Measurements from ENCODE around the gene ERVV-1. TPM values are rescaled to one million over a fixed set of nuclear protein-coding genes. Genes with fewer than 3 reads are reported as not detected.

Gene ERVV-1
- total RNA-seq, 3 donors from 2014 or later = not detected

GRCh38 chr19:53045536-53045935 lies 31.8 kb downstream of the ERVV-1 start:
- H3K4me3 ChIP-seq = no peak overlapping the region
- intact Hi-C loops (cut with DNase I, micrococcal nuclease) = no loop called here
- no peak for DNase-seq
- TF ChIP-seq CTCF (IDR thresholded peaks at IDR 0.05) = no peak
- no peak for ATAC-seq
- peaks cover 55% of the 10 kb centered on the region for H3K9me3 ChIP-seq
- H3K4me1 ChIP-seq (ENCODE audit: low read depth) = no peaks in the 10 kb centered on the region
- no peaks in the 10 kb centered on the region for H3K36me3 ChIP-seq (ENCODE audit: low read depth)

GRCh38 chr19:53047379-53047778 lies 33.7 kb downstream of the ERVV-1 start:
- no peaks in the 10 kb centered on the region for H3K36me3 ChIP-seq (ENCODE audit: low read depth)
- no peak overlapping the region for H3K4me3 ChIP-seq
- TF ChIP-seq CTCF (IDR thresholded peaks at IDR 0.05) = no peak
- ATAC-seq (no peak), DNase-seq (no peak)
- peaks cover 71% of the 10 kb centered on the region for H3K9me3 ChIP-seq
- intact Hi-C loops (cut with DNase I, micrococcal nuclease) = no loop called here
- no peaks in the 10 kb centered on the region for H3K4me1 ChIP-seq (ENCODE audit: low read depth)

- no peak for DNase-seq
- peaks cover 81% of the 10 kb centered on the region for H3K9me3 ChIP-seq
Measured at GRCh38 chr19:53055117-53055516, 41.4 kb downstream of the ERVV-1 start.

GRCh38 chr19:53057904-53058580 lies 44.3 kb downstream of the ERVV-1 start:
- DNase-seq = no peak
- no peak for TF ChIP-seq CTCF (IDR thresholded peaks at IDR 0.05)
- no peak for ATAC-seq
- Histone ChIP-seq H3K4me3 (no peak overlapping the region), H3K36me3 (ENCODE audit: low read depth) (no peaks in the 10 kb centered on the region), H3K9me3 (peaks cover 90% of the 10 kb centered on the region), H3K4me1 (ENCODE audit: low read depth) (no peaks in the 10 kb centered on the region)
- intact Hi-C loops (cut with DNase I, micrococcal nuclease) = no loop called here

More at GRCh38 chr19:53055117-53055516, 41.4 kb downstream of the ERVV-1 start:
- ATAC-seq = no peak
- H3K4me3 ChIP-seq = no peak overlapping the region
- intact Hi-C loops (cut with DNase I, micrococcal nuclease) = no loop called here
- H3K36me3 ChIP-seq (ENCODE audit: low read depth) = no peaks in the 10 kb centered on the region
- H3K4me1 ChIP-seq (ENCODE audit: low read depth) = no peaks in the 10 kb centered on the region
- no peak for TF ChIP-seq CTCF (IDR thresholded peaks at IDR 0.05)

Other genes with a start within 250 kb of the ERVV-1 start
- gene ZNF600, start 227.1 kb upstream of the ERVV-1 start, total RNA-seq = 10 to 100 TPM in 2 of 3 donors, 1 to 10 TPM in 1; 9.7 to 26.2 (median 14.6) TPM
- 10 to 100 TPM; 16.9 to 20.1 (median 17.3) TPM for gene ZNF28, start 192.3 kb upstream of the ERVV-1 start, total RNA-seq
- gene ZNF468, start 156.3 kb upstream of the ERVV-1 start, total RNA-seq = 10 to 100 TPM; 19.5 to 33.2 (median 30.7) TPM
- 10 to 100 TPM in 2 of 3 donors, 1 to 10 TPM in 1; 9.7 to 31.9 (median 16.8) TPM for gene ZNF320, start 116.3 kb upstream of the ERVV-1 start, total RNA-seq
- gene ZNF888, start 90.5 kb upstream of the ERVV-1 start, total RNA-seq = 10 to 100 TPM in 2 of 3 donors, 1 to 10 TPM in 1; 9.8 to 20.5 (median 16.7) TPM
- gene ZNF816, start 51.0 kb upstream of the ERVV-1 start, total RNA-seq = 10 to 100 TPM; 14.8 to 16.0 (median 15.1) TPM
- not detected for gene ERVV-2, start 30.8 kb downstream of the ERVV-1 start, total RNA-seq
- gene ZNF160, start 89.5 kb downstream of the ERVV-1 start, total RNA-seq = 10 to 100 TPM; 19.9 to 28.6 (median 28.0) TPM
- gene ZNF415, start 119.0 kb downstream of the ERVV-1 start, total RNA-seq = 10 to 100 TPM in 1 of 3 donors, 1 to 10 TPM in 2; 5.3 to 14.0 (median 6.6) TPM
- gene ZNF347, start 145.1 kb downstream of the ERVV-1 start, total RNA-seq = 10 to 100 TPM in 1 of 3 donors, 1 to 10 TPM in 2; 6.9 to 12.9 (median 8.8) TPM
- gene ZNF665, start 179.4 kb downstream of the ERVV-1 start, total RNA-seq = 1 to 10 TPM; 3.2 to 4.7 (median 3.2) TPM
- gene ZNF677, start 241.0 kb downstream of the ERVV-1 start, total RNA-seq = 10 to 100 TPM in 1 of 3 donors, 1 to 10 TPM in 2; 4.6 to 18.3 (median 6.7) TPM
- not detected for gene VN1R2, start 244.4 kb downstream of the ERVV-1 start, total RNA-seq

All from mucosa of descending colon (tissue), 3 donors.